H1 (cell line): ENCODE results near the gene DDA1. TPM values are rescaled to one million over a fixed set of nuclear protein-coding genes. Genes with fewer than 3 reads are reported as not detected.

ENCODE experiments used
- ATF2 ChIP-seq: IDR thresholded peaks from 2 replicates; pipeline ENCODE4 v1.6.1; 2012; ENCODE audit warnings: low read length, inconsistent platforms
- EP300 ChIP-seq, 2 experiments: IDR thresholded peaks; 1 replicate in 1 of 2; 2 replicates in 1 of 2; pipeline ENCODE4 v1.6.1; 2011 to 2012; ENCODE audit warnings: low read depth in 2 of 2, low read length in 2 of 2, mild to moderate bottlenecking in 2 of 2, borderline replicate concordance in 1 of 2, inconsistent platforms in 1 of 2, moderate library complexity in 1 of 2
- POLR2AphosphoS5 ChIP-seq: IDR thresholded peaks from 2 replicates; pipeline ENCODE4 v1.6.1; 2011; ENCODE audit warnings: low read depth, low read length
- USF2 ChIP-seq: IDR thresholded peaks from 2 replicates; pipeline ENCODE4 v1.6.1; 2011; ENCODE audit warnings: low read length, improper control_type of control experiment
- YY1 ChIP-seq: IDR thresholded peaks from 2 replicates; pipeline ENCODE4 v1.6.1; 2011; ENCODE audit warnings: low read depth, mild to moderate bottlenecking, low read length
- polyA plus RNA-seq, 7 experiments: library from polyadenylated mRNA; depleted of rRNA in 3 of 7; stranded (reverse) in 5 of 7; unstranded in 2 of 7; fragments of >200 nt in 5 of 7; fragments of 200-250 nt in 2 of 7; gene quantifications; 1 replicate in 5 of 7; 2 replicates in 1 of 7; 4 replicates in 1 of 7; pipeline versions ENCODE4 v1.2.1 to v1.2.3, GENCODE V29; 2011 to 2013; ENCODE audit warnings: missing spikeins in 2 of 7, mixed read lengths in 2 of 7
- total RNA-seq: library from RNA; stranded (reverse); fragmentation: NEBNext Ultra II Directional; extraction: Animal tissue kit (Norgen Biotek cat#: 25700); gene quantifications from 2 replicates; pipeline ENCODE4 v1.2.1, GENCODE V29; 2021

Gene DDA1
- total and polyA plus RNA-seq, 2 of the 8 experiments (the other 6 are each of a cell fraction or from before 2014, with no cell fraction given): 29.2 to 34.5 TPM

- no peak for TF ChIP-seq EP300 (IDR thresholded peaks at IDR 0.05; ENCODE audit: borderline replicate concordance in 1 of 2, low read depth in 2 of 2, low read length in 2 of 2)
- no peak for TF ChIP-seq USF2
- TF ChIP-seq ATF2: no peak
- TF ChIP-seq POLR2AphosphoS5: no peak
- TF ChIP-seq YY1: no peak
Observed at GRCh38 chr19:17314007-17314593, 4.7 kb downstream of the DDA1 start (continued).
